Activated CD4-positive, alpha-beta T cell treated with anti-CD3 and anti-CD28 coated beads, Interleukin-2, amount 10 ng/mL, durations not matched to agents 24 days and 14 days (primary cell): Measurements from ENCODE around the gene MBD3L4. TPM values are rescaled to one million over a fixed set of nuclear protein-coding genes. Genes with fewer than 3 reads are reported as not detected.
"Not testable (repeated sequence)": the region's sequence is repeated elsewhere in the genome, so short reads cannot be mapped to it uniquely, and the experiment has no call there.

Source experiments
- DNase-seq: peaks from one replicate; pipeline ENCODE4 v3.0.0; 2022
- H3K27ac Mint-ChIP-seq: one replicate; pipeline ENCODE4 v1.8.0; 2022; ENCODE audit warnings: mild to moderate bottlenecking, mixed read lengths
- H3K27me3 Mint-ChIP-seq: one replicate; pipeline ENCODE4 v1.8.0; 2022; ENCODE audit warnings: mixed read lengths
- H3K36me3 Mint-ChIP-seq: one replicate; pipeline ENCODE4 v1.8.0; 2022; ENCODE audit warnings: low read depth, mild to moderate bottlenecking, mixed read lengths
- H3K4me1 Mint-ChIP-seq: one replicate; pipeline ENCODE4 v1.8.0; 2021; ENCODE audit warnings: mixed read lengths
- H3K4me3 Mint-ChIP-seq: one replicate; pipeline ENCODE4 v1.8.0; 2022; ENCODE audit warnings: mild to moderate bottlenecking, moderate library complexity, mixed read lengths
- H3K9me3 Mint-ChIP-seq: one replicate; pipeline ENCODE4 v1.8.0; 2021; ENCODE audit warnings: mixed read lengths
- intact Hi-C: fragments of 100-400 bp; cut with micrococcal nuclease; formaldehyde crosslinking; loops from one replicate; pipeline ENCODE4 v1.15.1; 2023
- total RNA-seq: library from RNA; stranded (reverse); gene quantifications from 2 replicates; pipeline ENCODE4 v1.2.3, GENCODE V29; 2022

MBD3L4 gene
- total RNA-seq, 1 donor from 2014 or later, result not detected

- Mint-ChIP-seq H3K4me3 (no peak overlapping the region), H3K9me3 (no peaks in the 10 kb centered on the region), H3K27ac (no peak overlapping the region), H3K4me1 (no peaks in the 10 kb centered on the region), H3K27me3 (no peaks in the 10 kb centered on the region), H3K36me3 (no peaks in the 10 kb centered on the region)
- intact Hi-C loops, result no loop called here
- DNase-seq, result peak; percentile 68
Measured at GRCh38 chr19:7063339-7063738, 23.4 kb upstream of the MBD3L4 start.

GRCh38 chr19:7059977-7060376 lies 20.0 kb upstream of the MBD3L4 start:
- intact Hi-C loops, H3K4me3 Mint-ChIP-seq, H3K4me1 Mint-ChIP-seq: not testable (repeated sequence)

GRCh38 chr19:7058576-7058975 lies 18.6 kb upstream of the MBD3L4 start, which contains the start of gene MBD3L3:
Gene MBD3L3 (minus strand): TSS chr19:7058676. CDS start chr19:7058605, 71 bp downstream.
- H3K9me3 Mint-ChIP-seq, H3K27ac Mint-ChIP-seq, DNase-seq, intact Hi-C loops, H3K36me3 Mint-ChIP-seq, H3K27me3 Mint-ChIP-seq, H3K4me1 Mint-ChIP-seq, H3K4me3 Mint-ChIP-seq: not testable (repeated sequence)

More at GRCh38 chr19:7059977-7060376, 20.0 kb upstream of the MBD3L4 start:
- H3K27me3 Mint-ChIP-seq, H3K36me3 Mint-ChIP-seq, H3K27ac Mint-ChIP-seq, H3K9me3 Mint-ChIP-seq: not testable (repeated sequence)
- DNase-seq, result peak; percentile 65

GRCh38 chr19:7056371-7056770 lies 16.4 kb upstream of the MBD3L4 start:
- H3K4me1 Mint-ChIP-seq, H3K27ac Mint-ChIP-seq, H3K36me3 Mint-ChIP-seq, intact Hi-C loops, H3K9me3 Mint-ChIP-seq, H3K27me3 Mint-ChIP-seq, H3K4me3 Mint-ChIP-seq: not testable (repeated sequence)
- DNase-seq, result peak; percentile 54

GRCh38 chr19:7055679-7056078 lies 15.7 kb upstream of the MBD3L4 start:
- H3K9me3 Mint-ChIP-seq, H3K27ac Mint-ChIP-seq, H3K36me3 Mint-ChIP-seq, H3K4me1 Mint-ChIP-seq, H3K4me3 Mint-ChIP-seq, intact Hi-C loops, H3K27me3 Mint-ChIP-seq: not testable (repeated sequence)
- peak; percentile 54 for DNase-seq

GRCh38 chr19:7054635-7055368 lies 14.8 kb upstream of the MBD3L4 start:
- H3K27ac Mint-ChIP-seq, H3K4me3 Mint-ChIP-seq, intact Hi-C loops, H3K9me3 Mint-ChIP-seq, H3K27me3 Mint-ChIP-seq, H3K36me3 Mint-ChIP-seq, H3K4me1 Mint-ChIP-seq: not testable (repeated sequence)
- peak; percentile 56 for DNase-seq

GRCh38 chr19:7052896-7053295 lies 12.9 kb upstream of the MBD3L4 start:
- H3K4me1 Mint-ChIP-seq, H3K9me3 Mint-ChIP-seq, H3K36me3 Mint-ChIP-seq, H3K27me3 Mint-ChIP-seq, H3K27ac Mint-ChIP-seq, intact Hi-C loops, H3K4me3 Mint-ChIP-seq: not testable (repeated sequence)
- DNase-seq, result peak; percentile 65

- H3K9me3 Mint-ChIP-seq, H3K27me3 Mint-ChIP-seq, H3K27ac Mint-ChIP-seq, H3K4me1 Mint-ChIP-seq, H3K4me3 Mint-ChIP-seq, H3K36me3 Mint-ChIP-seq, intact Hi-C loops: not testable (repeated sequence)
- peak; percentile 60 for DNase-seq
Measured at GRCh38 chr19:7051421-7051820, 11.4 kb upstream of the MBD3L4 start.

GRCh38 chr19:7049021-7049420 lies 9.0 kb upstream of the MBD3L4 start, which contains the start of gene MBD3L2:
Gene MBD3L2 (plus strand): TSS chr19:7049321. CDS start chr19:7049374, 53 bp downstream.
- DNase-seq, H3K36me3 Mint-ChIP-seq, H3K4me3 Mint-ChIP-seq, H3K27me3 Mint-ChIP-seq, H3K9me3 Mint-ChIP-seq, intact Hi-C loops, H3K4me1 Mint-ChIP-seq, H3K27ac Mint-ChIP-seq: not testable (repeated sequence)

GRCh38 chr19:7041563-7041962 lies 1.6 kb upstream of the MBD3L4 start:
- H3K9me3 Mint-ChIP-seq, H3K4me3 Mint-ChIP-seq, H3K4me1 Mint-ChIP-seq, DNase-seq, H3K36me3 Mint-ChIP-seq, intact Hi-C loops, H3K27me3 Mint-ChIP-seq, H3K27ac Mint-ChIP-seq: not testable (repeated sequence)

GRCh38 chr19:7030278-7030677 lies 9.7 kb downstream of the MBD3L4 start, which contains the start of gene MBD3L5:
Gene MBD3L5 (plus strand): TSS chr19:7030578. CDS start chr19:7030612, 34 bp downstream.
- intact Hi-C loops, H3K4me3 Mint-ChIP-seq, H3K4me1 Mint-ChIP-seq, H3K36me3 Mint-ChIP-seq, H3K27me3 Mint-ChIP-seq, DNase-seq, H3K27ac Mint-ChIP-seq, H3K9me3 Mint-ChIP-seq: not testable (repeated sequence)

GRCh38 chr19:7028790-7029189 lies 11.2 kb downstream of the MBD3L4 start:
- H3K9me3 Mint-ChIP-seq, H3K4me3 Mint-ChIP-seq, H3K27ac Mint-ChIP-seq, H3K4me1 Mint-ChIP-seq, intact Hi-C loops, H3K27me3 Mint-ChIP-seq, DNase-seq, H3K36me3 Mint-ChIP-seq: not testable (repeated sequence)

GRCh38 chr19:7021331-7021730 lies 18.6 kb downstream of the MBD3L4 start, which contains the start of gene MBD3L2B:
Gene MBD3L2B (minus strand): TSS chr19:7021431. CDS start chr19:7021397, 34 bp downstream.
- H3K27me3 Mint-ChIP-seq, H3K4me3 Mint-ChIP-seq, intact Hi-C loops, DNase-seq, H3K36me3 Mint-ChIP-seq, H3K9me3 Mint-ChIP-seq, H3K27ac Mint-ChIP-seq, H3K4me1 Mint-ChIP-seq: not testable (repeated sequence)

GRCh38 chr19:7018828-7019227 lies 21.2 kb downstream of the MBD3L4 start:
- intact Hi-C loops, result no loop called here
- no peaks in the 10 kb centered on the region for H3K36me3 Mint-ChIP-seq
- peaks cover 1% of the 10 kb centered on the region for H3K9me3 Mint-ChIP-seq
- DNase-seq, result peak; percentile 23
- H3K27ac Mint-ChIP-seq, result no peak overlapping the region
- peaks cover 1% of the 10 kb centered on the region for H3K4me1 Mint-ChIP-seq
- no peaks in the 10 kb centered on the region for H3K27me3 Mint-ChIP-seq
- no peak overlapping the region for H3K4me3 Mint-ChIP-seq

GRCh38 chr19:7013678-7014077 lies 26.3 kb downstream of the MBD3L4 start:
- H3K4me1 Mint-ChIP-seq, result peaks cover 24% of the 10 kb centered on the region
- peak overlapping the region; percentile 76 for H3K27ac Mint-ChIP-seq
- no peak overlapping the region for H3K4me3 Mint-ChIP-seq
- H3K36me3 Mint-ChIP-seq, result peaks cover 1% of the 10 kb centered on the region
- intact Hi-C loops, result no loop called here
- peaks cover 4% of the 10 kb centered on the region for H3K9me3 Mint-ChIP-seq
- H3K27me3 Mint-ChIP-seq, result no peaks in the 10 kb centered on the region
- DNase-seq, result peak; percentile 62
